Muscle layer of duodenum (tissue), 2 donors: ENCODE results near the gene BPGM.

Source experiments
- H3K27ac ChIP-seq: one replicate; pipeline ENCODE4 v1.7.0; 2013; ENCODE audit warnings: mild to moderate bottlenecking, low read length
- H3K27me3 ChIP-seq: one replicate; pipeline ENCODE4 v1.7.0; 2013; ENCODE audit warnings: low read depth, mild to moderate bottlenecking, control low read depth, low read length
- H3K36me3 ChIP-seq, 2 donors: one replicate each; pipeline ENCODE4 v1.7.0; 2013; ENCODE audit warnings: low read length in 2 of 2, control low read depth in 1 of 2, mild to moderate bottlenecking in 1 of 2; ENCODE audit not compliant: insufficient read depth in 2 of 2, control insufficient read depth in 1 of 2
- H3K4me1 ChIP-seq, 2 donors: one replicate each; pipeline ENCODE4 v1.7.0; 2013; ENCODE audit warnings: low read length in 2 of 2, mild to moderate bottlenecking in 2 of 2, control low read depth in 1 of 2, moderate library complexity in 1 of 2; ENCODE audit not compliant: insufficient read depth in 2 of 2, control insufficient read depth in 1 of 2
- H3K4me3 ChIP-seq, 2 donors: one replicate each; pipeline ENCODE4 v1.7.0; 2013; ENCODE audit warnings: low read length in 2 of 2, low read depth in 1 of 2, mild to moderate bottlenecking in 1 of 2
- H3K9me3 ChIP-seq, 2 donors: one replicate each; pipeline ENCODE4 v1.7.0; 2013; ENCODE audit warnings: low read length in 2 of 2, control low read depth in 1 of 2, mild to moderate bottlenecking in 1 of 2; ENCODE audit not compliant: control insufficient read depth in 1 of 2
- donor health status: healthy.

The BPGM gene

DNA sequence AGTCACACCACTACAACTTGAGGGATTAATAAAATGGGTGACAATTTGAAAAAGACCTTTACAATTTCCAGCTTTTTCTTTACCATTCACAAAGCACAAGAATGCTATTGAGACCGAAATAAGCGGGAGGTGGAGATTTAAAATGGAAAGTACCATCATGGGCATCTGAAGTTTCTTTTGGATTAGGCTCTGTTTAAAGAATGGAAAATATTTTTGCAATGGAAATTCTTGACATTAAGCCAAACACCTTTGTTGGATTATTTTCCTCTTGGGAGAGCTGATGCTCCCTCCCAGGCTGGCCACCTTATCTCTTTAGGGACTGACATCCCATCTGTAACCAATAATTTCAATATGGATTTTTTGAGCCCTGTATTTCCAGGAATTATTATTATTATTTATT is 62.5 kb downstream of the BPGM start:
- no peak overlapping the region for H3K27ac ChIP-seq

DNA sequence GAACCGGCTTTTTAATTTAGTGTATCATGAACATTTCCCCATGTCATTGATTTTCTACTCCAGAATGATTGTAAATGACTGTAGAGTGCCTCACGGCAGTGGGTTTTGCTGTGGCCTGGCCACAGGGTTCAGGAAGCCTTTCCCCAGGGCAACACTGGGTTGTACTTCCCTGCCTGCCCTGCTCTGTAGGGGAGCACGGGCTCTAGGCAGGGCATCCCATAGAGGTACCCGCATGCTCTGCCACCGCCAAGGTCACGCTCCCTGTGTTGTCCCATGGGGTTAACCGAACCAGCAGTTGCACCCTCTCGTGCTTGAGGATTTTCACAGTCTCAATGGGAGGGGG is 63.8 kb downstream of the BPGM start:
- H3K27ac ChIP-seq = no peak overlapping the region
- no peaks in the 10 kb centered on the region for H3K36me3 ChIP-seq
- no peak overlapping the region for H3K4me3 ChIP-seq
- H3K4me1 ChIP-seq = peaks cover 0 to 4% of the 10 kb centered on the region in 2 donors
- no peaks in the 10 kb centered on the region for H3K9me3 ChIP-seq
- H3K27me3 ChIP-seq = no peaks in the 10 kb centered on the region

More for the DNA sequence above, 62.5 kb downstream of the BPGM start:
- H3K9me3 ChIP-seq = no peaks in the 10 kb centered on the region
- H3K27me3 ChIP-seq = no peaks in the 10 kb centered on the region
- no peak overlapping the region for H3K4me3 ChIP-seq
- H3K4me1 ChIP-seq = no peaks in the 10 kb centered on the region
- H3K36me3 ChIP-seq = no peaks in the 10 kb centered on the region

DNA sequence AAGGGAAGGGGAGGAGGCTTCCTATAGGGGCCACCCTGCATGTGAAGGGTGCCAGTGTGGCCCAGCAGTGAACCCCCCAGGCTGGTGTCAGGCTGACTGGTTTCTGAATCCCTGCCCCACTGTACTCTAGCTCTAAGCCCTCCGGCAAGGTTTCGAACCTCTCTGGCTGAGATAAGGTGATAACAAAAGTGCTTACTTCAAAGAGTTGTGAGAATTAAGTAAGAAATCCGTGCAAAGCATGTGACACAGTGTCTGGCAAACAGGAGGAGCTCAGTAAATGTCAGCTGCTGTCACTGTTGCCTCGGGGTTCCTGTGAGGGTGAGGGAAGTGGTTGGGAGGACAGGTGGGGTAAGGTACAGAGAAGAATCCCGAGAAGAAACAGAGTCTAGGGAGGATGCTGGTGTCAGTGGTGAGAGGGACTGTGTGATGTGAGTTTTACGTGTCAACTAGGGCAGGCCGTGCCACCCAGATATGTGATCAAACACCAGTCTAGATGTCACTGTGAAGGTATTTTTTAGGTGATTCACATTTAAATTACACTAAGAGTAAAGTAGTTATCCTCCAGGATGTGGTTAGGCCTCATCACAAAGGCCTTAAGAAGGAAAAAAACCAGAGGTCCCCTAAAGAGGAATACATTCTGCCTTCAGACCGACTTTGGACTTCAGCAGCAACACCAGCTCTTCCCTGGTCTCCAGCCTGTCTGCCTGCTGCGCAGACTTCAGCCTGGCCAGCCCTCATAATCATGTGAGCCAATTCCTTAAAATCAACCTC is 64.4 kb downstream of the BPGM start:
- Histone ChIP-seq H3K27ac (peak overlapping the region; percentile 35), H3K4me1 (peaks cover 0 to 5% of the 10 kb centered on the region in 2 donors), H3K36me3 (no peaks in the 10 kb centered on the region), H3K27me3 (no peaks in the 10 kb centered on the region), H3K9me3 (no peaks in the 10 kb centered on the region), H3K4me3 (no peak overlapping the region)

DNA sequence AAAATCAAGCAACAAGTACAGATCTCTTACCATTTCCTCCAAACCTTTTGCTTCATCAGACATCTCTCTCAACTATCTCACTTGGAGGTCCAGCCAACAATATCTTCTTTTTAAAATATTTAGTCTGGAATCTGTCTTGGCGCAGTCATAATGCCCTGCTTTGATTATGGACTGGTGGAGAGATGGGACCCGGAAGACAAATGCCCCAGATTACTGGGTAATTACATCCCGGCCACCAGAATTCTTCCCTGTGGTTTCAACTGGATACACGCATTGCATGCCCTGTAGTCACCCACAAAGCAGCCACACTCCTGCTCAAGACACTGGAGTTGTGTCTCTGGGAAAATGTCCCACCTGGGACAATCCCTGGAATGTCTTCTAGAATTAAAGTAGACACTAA is 65.5 kb downstream of the BPGM start:
- Histone ChIP-seq H3K9me3 (no peaks in the 10 kb centered on the region), H3K4me3 (no peak overlapping the region), H3K27me3 (no peaks in the 10 kb centered on the region), H3K36me3 (no peaks in the 10 kb centered on the region), H3K27ac (no peak overlapping the region), H3K4me1 (peaks cover 0 to 5% of the 10 kb centered on the region in 2 donors)

DNA sequence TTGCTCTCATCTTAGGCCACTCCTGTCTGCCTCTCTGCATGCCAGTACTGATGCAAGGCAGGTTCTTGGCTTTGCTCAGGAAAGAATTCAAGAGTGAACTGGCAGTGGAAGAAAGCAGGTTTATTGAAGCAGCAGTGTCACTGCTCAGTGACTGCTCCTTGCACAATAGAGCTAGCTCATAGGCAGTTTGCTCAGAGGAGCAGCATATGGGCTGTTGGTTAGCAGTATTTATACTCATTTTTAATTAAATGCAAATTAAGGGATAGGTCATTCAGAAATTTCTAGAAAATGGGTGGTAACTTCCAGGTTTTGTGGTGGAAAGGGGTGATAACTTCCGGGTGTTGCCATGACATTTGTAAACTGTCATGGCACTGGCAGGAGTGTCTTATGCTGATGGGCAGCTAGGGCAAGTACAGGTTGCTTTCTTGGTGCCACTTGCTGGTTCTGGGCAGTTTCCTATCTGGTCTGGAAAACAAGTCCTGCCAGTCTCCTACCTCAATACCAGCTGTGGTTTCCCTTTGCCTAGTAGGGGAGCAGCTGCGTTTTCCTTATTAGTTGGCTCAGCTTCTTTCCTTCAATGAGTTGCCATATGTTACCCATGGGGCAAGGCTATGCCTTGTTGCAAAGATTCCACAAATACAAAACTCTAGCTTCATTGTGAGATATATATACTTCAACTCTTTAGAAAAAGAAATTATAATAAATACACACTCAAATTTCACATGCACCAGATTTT is 68.0 kb downstream of the BPGM start:
- Histone ChIP-seq H3K36me3 (no peaks in the 10 kb centered on the region), H3K4me1 (peaks cover 0 to 7% of the 10 kb centered on the region in 2 donors), H3K27ac (no peak overlapping the region), H3K4me3 (no peak overlapping the region), H3K9me3 (no peaks in the 10 kb centered on the region), H3K27me3 (no peaks in the 10 kb centered on the region)

DNA sequence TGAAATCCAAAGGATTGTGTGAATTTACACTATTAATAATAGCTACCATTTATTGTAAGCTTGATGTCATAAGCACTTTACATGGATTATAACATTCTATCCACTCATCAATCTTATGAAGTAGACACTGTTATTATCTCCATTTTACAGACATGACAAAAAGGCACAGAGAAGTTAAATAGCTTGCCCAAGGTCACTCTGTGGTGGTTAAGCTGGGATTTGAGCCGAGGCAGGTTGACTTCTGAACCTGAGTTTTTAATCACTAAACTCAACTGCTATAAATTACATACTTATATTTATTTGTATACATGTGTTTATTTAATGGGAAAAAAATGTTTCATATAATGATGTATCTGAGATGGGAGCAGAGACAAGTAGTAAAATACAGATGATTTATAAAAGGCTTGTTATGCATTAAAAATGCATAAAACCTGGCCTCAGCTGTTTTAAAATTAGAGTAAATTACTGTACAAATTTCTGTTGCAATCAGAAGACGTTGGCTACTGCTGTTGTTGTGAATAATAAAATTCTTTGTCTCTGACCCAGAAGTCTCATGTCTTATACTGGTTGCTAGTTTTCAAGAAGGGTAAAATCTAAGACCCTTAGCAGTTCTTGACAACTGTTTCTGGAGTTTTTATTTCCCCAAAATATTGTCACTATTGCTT is 71.7 kb downstream of the BPGM start:
- Histone ChIP-seq H3K9me3 (no peaks in the 10 kb centered on the region), H3K36me3 (no peaks in the 10 kb centered on the region), H3K4me1 (peaks cover 0 to 35% of the 10 kb centered on the region in 2 donors), H3K4me3 (no peak overlapping the region), H3K27ac (no peak overlapping the region), H3K27me3 (no peaks in the 10 kb centered on the region)

DNA sequence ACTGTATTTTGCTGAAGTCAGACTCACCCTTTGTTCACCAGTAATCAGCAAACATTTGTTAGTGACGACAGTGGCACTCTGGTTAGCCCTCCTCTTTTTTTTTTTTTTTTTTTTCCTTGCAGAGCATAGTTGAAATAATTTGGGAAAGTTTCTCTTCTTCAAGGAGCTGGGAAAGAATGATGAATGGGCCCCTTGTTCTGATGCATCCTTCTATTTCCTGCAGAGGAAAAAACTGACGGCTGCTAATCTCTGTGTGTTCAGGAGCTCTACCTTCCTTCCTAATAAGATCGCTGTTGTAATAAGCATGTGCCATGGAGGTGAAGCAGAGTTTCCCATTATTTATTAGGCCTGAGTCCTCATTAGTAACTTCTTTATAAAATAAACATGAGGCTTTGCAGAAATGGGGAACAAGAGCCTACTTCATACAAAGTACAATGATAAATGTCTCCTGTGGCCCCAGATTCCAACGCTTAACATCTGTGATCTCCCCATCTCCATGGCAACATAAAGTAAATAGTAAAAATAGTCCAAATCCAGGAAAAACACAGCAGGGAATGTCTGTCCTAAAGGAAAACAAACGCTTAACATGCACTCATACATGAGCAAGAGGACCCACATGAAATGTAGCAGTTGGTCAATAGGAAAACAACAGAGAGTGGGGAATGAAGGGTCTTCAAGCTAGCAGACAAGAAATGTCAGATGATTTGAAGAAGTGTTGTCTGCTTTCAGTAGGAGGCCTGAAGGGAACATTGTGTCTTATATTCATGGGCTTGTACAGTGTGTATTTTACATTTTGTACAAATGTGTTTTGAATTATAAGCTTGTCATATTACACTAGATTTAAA is 73.7 kb downstream of the BPGM start:
- Histone ChIP-seq H3K27me3 (no peaks in the 10 kb centered on the region), H3K36me3 (no peaks in the 10 kb centered on the region), H3K27ac (peak overlapping the region; percentile 68), H3K4me1 (peaks cover 0 to 43% of the 10 kb centered on the region in 2 donors), H3K9me3 (no peaks in the 10 kb centered on the region), H3K4me3 (no peak overlapping the region)

DNA sequence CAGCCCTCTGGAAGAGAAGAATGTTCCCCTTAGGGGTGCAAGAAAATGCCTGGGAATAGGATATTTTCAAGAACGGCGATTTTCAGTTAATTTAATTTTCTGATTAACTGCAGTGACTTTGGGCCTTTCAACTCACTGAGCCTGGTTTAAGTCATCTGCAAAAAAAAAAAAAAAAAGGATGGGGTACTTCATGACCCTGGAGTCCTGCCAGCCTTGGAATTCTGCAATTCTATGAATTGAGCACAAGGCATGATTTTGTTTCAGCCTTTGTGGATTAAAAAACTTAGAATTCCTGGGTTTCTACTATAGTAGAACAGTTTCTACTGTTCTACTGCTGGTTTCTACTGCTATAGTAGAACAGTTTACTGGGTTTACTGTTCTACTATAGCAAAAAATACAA is 74.5 kb downstream of the BPGM start:
- Histone ChIP-seq H3K36me3 (no peaks in the 10 kb centered on the region), H3K27me3 (no peaks in the 10 kb centered on the region), H3K4me1 (peaks cover 0 to 40% of the 10 kb centered on the region in 2 donors), H3K9me3 (no peaks in the 10 kb centered on the region), H3K27ac (peak overlapping the region; percentile 68), H3K4me3 (no peak overlapping the region)

DNA sequence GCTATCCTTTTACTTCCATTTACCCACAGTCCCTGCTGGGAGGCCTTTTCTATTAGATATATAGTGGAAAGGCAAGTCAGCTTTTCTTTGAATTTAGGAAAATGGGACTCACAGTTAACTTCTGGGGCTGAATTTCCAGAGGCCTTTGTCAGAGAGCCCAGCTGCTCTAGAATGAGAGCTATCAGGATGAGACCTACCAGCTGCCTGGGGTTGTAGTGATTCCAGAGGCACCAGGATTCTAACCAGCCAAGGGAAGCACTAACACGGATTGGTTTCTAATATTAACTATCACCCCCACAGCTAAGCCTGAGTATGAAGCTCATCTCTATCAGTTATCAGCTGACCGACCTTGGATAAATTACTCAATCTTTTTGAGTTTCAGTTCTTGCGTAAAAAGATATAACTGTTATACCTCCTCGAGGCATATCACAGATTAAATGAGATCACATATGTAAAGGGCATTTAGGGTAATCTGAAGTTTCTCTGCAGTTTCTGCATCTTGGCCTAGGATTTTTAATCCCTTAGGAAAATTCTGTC is 76.2 kb downstream of the BPGM start:
- Histone ChIP-seq H3K9me3 (no peaks in the 10 kb centered on the region), H3K4me3 (no peak overlapping the region), H3K27me3 (no peaks in the 10 kb centered on the region), H3K27ac (peak overlapping the region; percentile 81), H3K4me1 (peaks cover 0 to 48% of the 10 kb centered on the region in 2 donors), H3K36me3 (no peaks in the 10 kb centered on the region)

DNA sequence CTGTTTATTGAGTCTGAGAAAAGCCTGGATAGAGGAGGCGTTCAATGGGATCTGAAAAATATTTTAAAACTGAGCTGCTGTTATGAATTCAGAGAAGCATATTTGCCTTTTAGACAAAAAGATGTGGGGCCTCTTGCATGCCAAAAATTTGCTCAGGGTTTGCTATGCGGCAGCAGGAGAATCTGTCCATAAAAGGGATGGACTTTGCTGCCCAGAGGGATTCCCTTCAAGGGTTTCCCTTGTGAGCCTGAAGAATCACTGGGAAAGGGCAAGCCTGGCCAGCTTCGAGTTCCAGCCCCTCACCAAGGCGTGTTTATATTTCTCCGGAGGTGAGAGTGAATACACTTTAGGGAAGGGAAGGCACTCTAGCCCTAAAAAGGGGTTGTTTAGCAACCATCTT is 77.2 kb downstream of the BPGM start:
- no peaks in the 10 kb centered on the region for H3K27me3 ChIP-seq
- peaks cover 0 to 48% of the 10 kb centered on the region in 2 donors for H3K4me1 ChIP-seq
- H3K36me3 ChIP-seq = no peaks in the 10 kb centered on the region
- no peaks in the 10 kb centered on the region for H3K9me3 ChIP-seq
- peak overlapping the region; percentile 81 for H3K27ac ChIP-seq
- no peak overlapping the region for H3K4me3 ChIP-seq
